Urothelium cell line (cell line): ENCODE measurements around the gene BTN3A1.
"Not testable (repeated sequence)": the region's sequence is repeated elsewhere in the genome, so short reads cannot be mapped to it uniquely, and the experiment has no call there.

ENCODE experiments used
- DNase-seq: peaks from one replicate; pipeline ENCODE4 v3.0.0; 2011; ENCODE audit warnings: low spot score, mixed read lengths
- FAIRE-seq: peaks from 2 replicates; lab custom pipeline; 2011; peaks lifted over from hg19 to GRCh38; lab: Jason Lieb, UNC

Gene BTN3A1

DNA sequence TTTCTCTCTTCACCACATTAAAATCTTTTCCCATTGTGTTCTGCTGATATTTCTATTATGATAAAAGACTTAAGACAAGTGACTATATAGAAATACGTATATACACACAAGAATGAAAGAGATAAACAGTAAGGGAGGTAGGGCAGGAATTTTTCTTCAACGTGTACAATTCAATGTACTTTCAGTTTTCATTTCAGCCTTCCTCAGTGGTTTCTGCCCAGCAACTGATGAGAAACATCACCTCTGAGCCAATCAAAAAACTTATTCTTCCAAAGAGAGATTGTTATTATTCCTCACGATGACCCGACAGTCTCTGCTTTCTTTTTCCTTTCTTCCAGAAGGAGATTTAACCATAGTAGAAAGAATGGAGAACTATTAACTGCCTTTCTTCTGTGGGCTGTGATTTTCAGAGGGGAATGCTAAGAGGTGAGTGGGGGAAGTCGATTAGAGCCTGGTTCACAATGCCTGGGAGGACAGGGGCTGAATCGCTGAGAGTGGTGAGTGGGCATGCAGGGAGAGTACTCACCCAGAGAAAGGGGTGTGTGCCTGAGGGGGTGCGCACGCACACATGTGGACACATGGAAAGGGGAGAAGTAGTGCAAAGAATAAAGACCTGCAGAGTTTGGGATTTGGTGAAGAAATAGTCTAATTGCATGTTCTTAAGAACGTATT is at the start of gene BTN3A1:
Gene BTN3A1 (plus strand): TSS at position 289 of the 672 bp plus-strand sequence. CDS start 3,289 bp downstream, outside the sequence.
- DNase-seq, result peak; percentile 65
- FAIRE-seq, result no peak

DNA sequence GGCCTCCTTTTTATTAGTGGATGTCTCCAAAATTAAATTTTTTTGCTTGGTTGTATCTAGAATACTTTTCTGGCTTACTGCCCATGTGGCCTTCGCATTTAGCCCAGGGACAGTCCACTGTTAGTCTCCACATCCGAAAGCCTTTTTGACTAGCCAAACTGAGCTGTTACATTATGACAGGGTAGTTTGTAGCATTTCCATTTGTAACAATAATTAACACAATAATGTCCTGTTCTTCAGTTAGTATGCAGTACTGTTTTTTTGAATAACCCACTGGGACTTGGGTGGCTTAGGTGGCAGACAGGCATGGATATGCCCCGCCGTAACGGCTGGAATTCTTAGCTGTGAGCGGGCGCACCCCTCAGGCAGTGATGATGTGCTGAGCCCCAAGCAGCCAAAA is 49.8 kb upstream of the BTN3A1 start:
- no peak for FAIRE-seq

DNA sequence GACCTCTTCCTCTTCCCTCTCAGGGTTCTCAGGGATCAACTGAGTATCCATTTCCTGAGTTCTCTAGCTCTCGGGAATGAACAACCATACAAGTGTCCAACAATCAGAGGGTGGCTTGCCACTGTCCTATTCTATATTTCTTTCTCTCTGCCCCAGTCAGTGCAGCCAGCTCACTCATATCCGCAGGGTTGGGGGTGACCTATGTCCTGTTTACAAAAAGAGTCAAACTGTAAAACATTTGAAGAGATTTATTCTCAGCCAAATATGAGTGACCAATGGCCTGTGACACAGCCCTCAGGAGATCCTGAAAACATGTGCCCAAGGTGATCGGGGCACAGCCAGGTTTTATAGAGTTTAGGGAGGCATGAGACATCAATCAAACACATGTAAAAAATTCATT is 47.9 kb upstream of the BTN3A1 start:
- FAIRE-seq (no peak), DNase-seq (no peak)

More for the DNA sequence above, 49.8 kb upstream of the BTN3A1 start:
- no peak for DNase-seq

- no peak for DNase-seq
- no peak for FAIRE-seq
These were observed 46.7 kb upstream of the BTN3A1 start for GRCh38 chr6:26355366-26355765.

GRCh38 chr6:26357543-26357942 is 44.5 kb upstream of the BTN3A1 start:
- not testable (repeated sequence) for DNase-seq, FAIRE-seq

- FAIRE-seq, result no peak
- no peak for DNase-seq
These were observed 43.5 kb upstream of the BTN3A1 start for GRCh38 chr6:26358511-26358981.

DNA sequence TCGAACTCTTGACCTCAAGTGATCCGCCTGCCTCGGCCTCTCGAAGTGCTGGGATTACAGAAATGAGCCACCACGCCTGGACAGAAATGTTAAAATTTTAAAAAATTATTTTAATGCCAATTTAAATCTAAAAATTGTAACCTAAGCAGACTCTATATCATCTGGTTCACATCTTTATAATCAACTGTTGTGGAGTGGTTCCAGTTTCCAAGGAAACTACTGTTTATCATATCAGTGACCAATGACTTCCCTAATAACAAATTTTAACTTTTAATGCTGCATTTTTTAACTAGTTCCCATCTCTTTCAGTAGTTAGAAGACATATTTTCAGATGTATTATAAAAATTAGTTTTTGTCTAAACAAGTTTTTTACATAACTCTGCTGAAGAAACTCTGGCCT is 42.3 kb upstream of the BTN3A1 start:
- no peak for DNase-seq
- FAIRE-seq, result no peak

GRCh38 chr6:26360451-26361416 is 41.3 kb upstream of the BTN3A1 start:
- no peak for FAIRE-seq

GRCh38 chr6:26361544-26361943 is 40.5 kb upstream of the BTN3A1 start:
- no peak for FAIRE-seq
- no peak for DNase-seq

More at GRCh38 chr6:26360451-26361416, 41.3 kb upstream of the BTN3A1 start:
- no peak for DNase-seq

- DNase-seq, result no peak
- no peak for FAIRE-seq
These were observed 39.8 kb upstream of the BTN3A1 start for GRCh38 chr6:26362093-26362835.

- no peak for DNase-seq
- FAIRE-seq, result no peak
These were observed 39.2 kb upstream of the BTN3A1 start for GRCh38 chr6:26362836-26363220.

DNA sequence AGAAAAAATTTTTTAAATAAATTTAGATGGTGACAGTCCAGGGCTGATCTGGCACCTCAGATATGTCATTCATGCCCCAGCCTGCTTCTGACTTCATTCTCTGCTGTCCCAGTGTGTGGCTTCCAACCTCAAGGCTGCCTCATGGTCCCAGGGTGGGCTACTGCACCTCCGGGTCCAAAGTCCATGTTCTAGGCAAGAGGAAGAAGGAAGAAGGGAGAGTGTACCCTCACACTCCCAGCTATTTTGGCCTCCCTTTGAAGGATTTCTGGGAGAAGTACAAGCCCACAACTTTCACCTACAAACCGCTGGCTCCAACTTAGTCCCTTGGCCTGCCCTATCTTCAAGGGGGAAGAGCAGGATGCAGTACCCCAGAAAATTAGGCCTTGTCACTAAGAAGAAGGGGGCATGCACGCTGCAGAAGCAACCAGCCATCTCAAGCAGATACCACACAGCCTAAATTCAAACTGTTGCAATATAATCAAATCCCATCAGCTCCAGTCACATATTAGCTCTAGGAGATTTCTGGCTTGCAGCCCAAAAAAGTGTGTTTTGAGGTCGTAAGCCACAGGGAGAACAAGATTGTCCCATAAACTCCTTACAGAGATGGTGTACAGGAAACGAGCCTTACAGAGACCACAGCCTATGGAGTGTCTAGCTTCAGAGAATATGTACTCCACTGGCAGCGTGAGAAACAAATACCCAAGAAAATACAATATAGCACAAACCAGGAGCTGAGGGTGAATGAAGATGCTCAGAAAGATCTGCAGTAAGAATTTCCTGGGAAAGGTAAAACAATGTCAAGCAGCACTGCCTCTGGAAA is 38.0 kb upstream of the BTN3A1 start:
- FAIRE-seq, result no peak

DNA sequence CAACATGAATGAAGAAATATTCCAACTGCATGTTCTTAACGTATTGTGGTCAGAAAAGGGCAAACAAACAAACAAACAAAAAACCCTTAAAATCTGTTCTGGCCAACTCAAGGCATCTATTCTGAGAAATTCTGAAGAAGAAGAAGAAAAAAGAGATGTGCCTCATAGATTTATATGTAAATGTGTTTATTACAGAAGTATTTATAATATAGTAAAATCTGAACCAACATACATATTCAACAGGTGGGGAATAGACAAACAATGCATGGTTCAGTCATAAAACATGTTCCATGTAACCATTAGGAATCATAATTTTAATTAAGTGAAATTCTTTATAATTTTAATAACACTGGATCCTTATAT is 36.5 kb upstream of the BTN3A1 start:
- DNase-seq (no peak), FAIRE-seq (no peak)

More for the DNA sequence above, 38.0 kb upstream of the BTN3A1 start:
- no peak for DNase-seq

- DNase-seq (no peak), FAIRE-seq (no peak)
These were observed 35.6 kb upstream of the BTN3A1 start for GRCh38 chr6:26366504-26366903.

DNA sequence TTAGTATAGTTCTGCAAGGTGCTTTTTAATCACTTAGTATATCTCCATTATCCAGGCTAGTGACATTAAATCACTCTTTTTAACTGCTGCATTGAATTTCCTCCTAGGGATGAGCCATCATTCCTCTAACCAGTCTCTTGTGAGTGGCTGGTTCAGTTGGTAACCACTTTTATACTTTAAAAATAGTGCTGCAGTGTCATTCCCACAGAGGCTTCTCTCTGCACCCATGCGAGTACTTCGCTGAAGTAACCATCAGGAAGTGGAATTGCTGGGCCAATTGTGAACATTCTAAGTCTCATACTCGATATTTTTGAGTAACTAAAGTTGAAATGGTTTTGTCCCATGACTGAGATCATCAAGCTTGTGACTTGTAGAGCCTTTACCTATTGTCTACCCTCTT is 35.0 kb upstream of the BTN3A1 start:
- DNase-seq (no peak), FAIRE-seq (no peak)

DNA sequence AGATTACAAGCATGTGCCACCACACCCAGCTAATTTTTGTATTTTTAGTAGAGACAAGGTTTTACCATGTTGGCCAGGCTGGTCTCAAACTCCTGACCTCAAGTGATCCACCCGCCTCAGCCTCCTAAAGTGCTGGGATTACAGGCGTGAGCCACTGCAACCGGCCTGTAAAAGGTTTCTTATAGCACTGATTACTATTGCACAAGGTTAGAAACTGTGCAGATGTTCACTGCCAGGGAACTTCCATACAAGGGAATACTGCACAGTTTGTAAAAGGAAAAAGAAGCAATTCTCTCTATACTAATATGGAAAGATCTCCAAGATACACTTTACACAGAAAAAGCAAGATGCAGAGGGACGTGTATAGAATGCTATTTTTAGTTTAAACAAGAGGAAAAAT is 30.3 kb upstream of the BTN3A1 start:
- FAIRE-seq, DNase-seq: not testable (repeated sequence)

GRCh38 chr6:26372308-26373144 is 29.5 kb upstream of the BTN3A1 start:
- no peak for FAIRE-seq
- no peak for DNase-seq

GRCh38 chr6:26375270-26375669 is 26.8 kb upstream of the BTN3A1 start:
- no peak for FAIRE-seq
- no peak for DNase-seq

- no peak for DNase-seq
- no peak for FAIRE-seq
These were observed 24.4 kb upstream of the BTN3A1 start for GRCh38 chr6:26377719-26378118.
